ENCODE data around the gene IGFBP5. TPM values are rescaled to one million over a fixed set of nuclear protein-coding genes. Genes with fewer than 3 reads are reported as not detected.

The IGFBP5 gene
- total and polyA plus RNA-seq, 2 of the 8 experiments (the other 6 are each of a cell fraction or from before 2014, with no cell fraction given), result 2.2 to 2.5 TPM

DNA sequence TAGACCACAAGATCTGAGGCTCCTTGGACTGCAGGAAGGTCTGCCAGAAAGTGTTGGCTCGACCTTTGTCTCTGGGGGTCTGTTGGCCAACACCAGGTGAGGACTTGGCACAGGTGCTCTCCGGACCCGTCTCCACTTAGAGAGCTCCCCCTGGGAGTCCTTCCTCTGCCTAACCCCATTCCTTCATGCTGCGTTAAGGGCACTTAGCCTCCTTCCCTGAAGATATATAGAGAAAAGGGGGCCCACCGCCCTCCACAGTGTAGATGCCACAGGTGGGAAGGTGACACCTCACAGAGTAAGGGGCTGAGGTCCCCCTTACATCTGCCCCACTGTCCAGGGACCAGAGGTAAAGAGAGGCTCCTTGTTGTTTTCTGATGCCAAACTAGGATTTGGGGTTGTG is 8.2 kb downstream of the IGFBP5 start:
- H3K9me3 ChIP-seq (ENCODE audit: insufficient read depth in 2 of 2, low read depth in 1 of 2, low read length in 1 of 2), result no peaks in the 10 kb centered on the region
- no peak overlapping the region for H2AK5ac ChIP-seq (ENCODE audit: low read depth, low read length)
- ChIA-PET POLR2A (ENCODE audit: partially characterized antibody) (no interaction called here), CTCF (ENCODE audit: partially characterized antibody) (interaction anchor here (0.6 to 5.0 kb wide), 40 partner anchors 9 to 1161 kb away, joined by 3 to 33 read pairs (median 4); partner anchors contain the start of gene IGFBP5)
- no peak overlapping the region for H4K8ac ChIP-seq (ENCODE audit: extremely low read depth, insufficient read depth, low read length)
- DNase-seq (ENCODE audit: low read depth in 1 of 2, low spot score in 2 of 2) (no peak), FAIRE-seq (no peak)
- H3K36me3 ChIP-seq (ENCODE audit: control insufficient read depth in 2 of 4, insufficient read depth in 4 of 4, low read length in 3 of 4), result no peaks in the 10 kb centered on the region
- no peak overlapping the region for H3K14ac ChIP-seq (ENCODE audit: insufficient read length)
- no peak overlapping the region for H3K18ac ChIP-seq (ENCODE audit: extremely low read depth, low read length)
- no peak overlapping the region for H3K27ac ChIP-seq (ENCODE audit: low read depth, low read length)
- H2BK15ac ChIP-seq (ENCODE audit: low read length), result peak overlapping the region; percentile 13; the same call in 1 of the 2 replicates
- H3K23me2 ChIP-seq (ENCODE audit: low read depth, low read length), result peaks cover 4% of the 10 kb centered on the region; the same call in 1 of the 2 replicates
- TF ChIP-seq, protein P1, sequence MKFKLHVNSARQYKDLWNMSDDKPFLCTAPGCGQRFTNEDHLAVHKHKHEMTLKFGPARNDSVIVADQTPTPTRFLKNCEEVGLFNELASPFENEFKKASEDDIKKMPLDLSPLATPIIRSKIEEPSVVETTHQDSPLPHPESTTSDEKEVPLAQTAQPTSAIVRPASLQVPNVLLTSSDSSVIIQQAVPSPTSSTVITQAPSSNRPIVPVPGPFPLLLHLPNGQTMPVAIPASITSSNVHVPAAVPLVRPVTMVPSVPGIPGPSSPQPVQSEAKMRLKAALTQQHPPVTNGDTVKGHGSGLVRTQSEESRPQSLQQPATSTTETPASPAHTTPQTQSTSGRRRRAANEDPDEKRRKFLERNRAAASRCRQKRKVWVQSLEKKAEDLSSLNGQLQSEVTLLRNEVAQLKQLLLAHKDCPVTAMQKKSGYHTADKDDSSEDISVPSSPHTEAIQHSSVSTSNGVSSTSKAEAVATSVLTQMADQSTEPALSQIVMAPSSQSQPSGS (IDR thresholded peaks at IDR 0.05; ENCODE audit: low read length), result no peak
- TF ChIP-seq SP1 (IDR thresholded peaks at IDR 0.05; ENCODE audit: low read depth, low read length), result no peak
- no peak for TF ChIP-seq MAFK (IDR thresholded peaks at IDR 0.05; ENCODE audit: low read depth, low read length)
- no peak for TF ChIP-seq CBX8 (IDR thresholded peaks at IDR 0.05; ENCODE audit: borderline replicate concordance, low read depth, low read length)
- TF ChIP-seq ZNF274 (IDR thresholded peaks at IDR 0.05; ENCODE audit: borderline replicate concordance, extremely low read depth, low read length), result no peak
- TF ChIP-seq TAF1 (IDR thresholded peaks at IDR 0.05; ENCODE audit: low read depth, low read length), result no peak
- no peak for TF ChIP-seq JUN (IDR thresholded peaks at IDR 0.05; ENCODE audit: low read depth, low read length)
- TF ChIP-seq POLR2AphosphoS5 (IDR thresholded peaks at IDR 0.05; ENCODE audit: low read depth, low read length), result no peak
- TF ChIP-seq NRF1 (IDR thresholded peaks at IDR 0.05; ENCODE audit: low read depth, low read length), result no peak
- no peak for TF ChIP-seq SIN3A (conservative IDR thresholded peaks at IDR 0.05 in 1 of 2, IDR thresholded peaks at IDR 0.05 in 1 of 2; ENCODE audit: low read depth in 1 of 2, low read length in 2 of 2)
- TF ChIP-seq GTF2F1 (IDR thresholded peaks at IDR 0.05; ENCODE audit: borderline replicate concordance, low read depth, low read length), result no peak
- TF ChIP-seq, protein P2, sequence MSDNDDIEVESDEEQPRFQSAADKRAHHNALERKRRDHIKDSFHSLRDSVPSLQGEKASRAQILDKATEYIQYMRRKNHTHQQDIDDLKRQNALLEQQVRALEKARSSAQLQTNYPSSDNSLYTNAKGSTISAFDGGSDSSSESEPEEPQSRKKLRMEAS (IDR thresholded peaks at IDR 0.05), result no peak
- no peak for TF ChIP-seq SUZ12 (IDR thresholded peaks at IDR 0.05; ENCODE audit: low read length)
- no peak overlapping the region for H3K4me2 ChIP-seq (ENCODE audit: insufficient read depth in 1 of 2, low read depth in 2 of 2, low read length in 2 of 2)
- H2BK120ac ChIP-seq (replicated peaks; ENCODE audit: low read depth, low read length), result no peak overlapping the region
- no peak overlapping the region for H2AFZ ChIP-seq (ENCODE audit: low read length)
- peaks cover 0 to 12% (median 4%) of the 10 kb centered on the region in 4 experiments; a peak in 4 of 7 replicates for H3K27me3 ChIP-seq (replicated peaks in 1 of 4; ENCODE audit: control insufficient read depth in 3 of 4, extremely low read depth in 1 of 4, insufficient read depth in 3 of 4, low read length in 3 of 4)
- peaks cover 9 to 18% (median 12%) of the 10 kb centered on the region in 4 experiments; a peak in 6 of 7 replicates for H3K4me1 ChIP-seq (replicated peaks in 1 of 4; ENCODE audit: control insufficient read depth in 3 of 4, insufficient read depth in 4 of 4, low read length in 3 of 4)
- 86% methylated on average over 5 of the region's 5 CpGs; no CpG with 5 or more reads in 1 of the 2 experiments for WGBS, 2 experiments (ENCODE audit: extremely low coverage in 1 of 2, insufficient coverage in 1 of 2, insufficient read length in 1 of 2, insufficient replicate concordance in 2 of 2, low coverage in 1 of 2, low lambda C conversion rate in 2 of 2, missing lambda C conversion rate in 1 of 2)
- H2BK5ac ChIP-seq (ENCODE audit: low read depth, low read length), result no peak overlapping the region
- no peak overlapping the region for H3K4ac ChIP-seq (replicated peaks; ENCODE audit: insufficient read length, low read depth, low read length)
- no peak overlapping the region for H3K23ac ChIP-seq (ENCODE audit: insufficient read length)
- no peaks in the 10 kb centered on the region for H3K79me2 ChIP-seq (ENCODE audit: control insufficient read depth in 1 of 2, insufficient read depth in 2 of 2, low read length in 2 of 2)
- no peak overlapping the region for H3K56ac ChIP-seq (replicated peaks; ENCODE audit: insufficient read length, low read depth, low read length)
- no peak overlapping the region for H4K5ac ChIP-seq (ENCODE audit: insufficient read length, low read depth, low read length)
- no peak overlapping the region for H2BK20ac ChIP-seq (ENCODE audit: low read length)
- H2BK12ac ChIP-seq (ENCODE audit: low read depth, low read length), result no peak overlapping the region
- no peak overlapping the region for H3K4me3 ChIP-seq (ENCODE audit: extremely low read depth in 1 of 4, insufficient read depth in 2 of 4, low read depth in 3 of 4, low read length in 4 of 4)
- H3K79me1 ChIP-seq (ENCODE audit: low read depth, low read length), result no peaks in the 10 kb centered on the region
- H3K9ac ChIP-seq (replicated peaks in 1 of 4; ENCODE audit: extremely low read depth in 1 of 4, low read depth in 3 of 4, low read length in 3 of 4), result no peak overlapping the region
- no peak overlapping the region for H4K91ac ChIP-seq (replicated peaks; ENCODE audit: insufficient read length, low read length)
- H4K20me1 ChIP-seq (replicated peaks in 1 of 2; ENCODE audit: control insufficient read depth in 1 of 2, insufficient read depth in 2 of 2, low read length in 2 of 2), result no peaks in the 10 kb centered on the region

Data from H1 (cell line).